GM20431 (cell line): ENCODE results near the gene PTPRN2.
"Not testable (repeated sequence)": the region's sequence is repeated elsewhere in the genome, so short reads cannot be mapped to it uniquely, and the experiment has no call there.

Source experiments
- in situ Hi-C: fragments of 300-500 bp; cut with MseI, MboI; formaldehyde crosslinking; loops from one replicate; pipeline ENCODE4 v1.15.0; 2020; ENCODE audit warnings: low sequenced_read_pairs; ENCODE audit not compliant: unreplicated experiment

Gene PTPRN2

GRCh38 chr7:157701395-157702180 is 886.0 kb downstream of the PTPRN2 start:
- in situ Hi-C loops, result not testable (repeated sequence)

GRCh38 chr7:157700231-157701005 is 887.2 kb downstream of the PTPRN2 start:
- in situ Hi-C loops, result no loop called here

GRCh38 chr7:157699357-157700013 is 888.1 kb downstream of the PTPRN2 start:
- in situ Hi-C loops, result loop anchor here (25.0 kb wide), 1 partner anchor 262 kb away; no protein-coding TSS in a partner anchor

GRCh38 chr7:157697287-157697686 is 890.3 kb downstream of the PTPRN2 start:
- in situ Hi-C loops, result loop anchor here (25.0 kb wide), 1 partner anchor 260 kb away; no protein-coding TSS in a partner anchor

GRCh38 chr7:157695609-157696008 is 892.0 kb downstream of the PTPRN2 start:
- in situ Hi-C loops, result loop anchor here (25.0 kb wide), 1 partner anchor 258 kb away; no protein-coding TSS in a partner anchor

- in situ Hi-C loops, result loop anchor here (25.0 kb wide), 1 partner anchor 257 kb away; no protein-coding TSS in a partner anchor
These were observed 893.3 kb downstream of the PTPRN2 start for GRCh38 chr7:157694376-157694665.

GRCh38 chr7:157693521-157694375 is 893.9 kb downstream of the PTPRN2 start:
- in situ Hi-C loops, result loop anchor here (25.0 kb wide), 1 partner anchor 256 kb away; no protein-coding TSS in a partner anchor

GRCh38 chr7:157693071-157693520 is 894.5 kb downstream of the PTPRN2 start:
- in situ Hi-C loops, result loop anchor here (25.0 kb wide), 1 partner anchor 256 kb away; no protein-coding TSS in a partner anchor

- in situ Hi-C loops, result loop anchor here (25.0 kb wide), 1 partner anchor 255 kb away; no protein-coding TSS in a partner anchor
These were observed 895.1 kb downstream of the PTPRN2 start for GRCh38 chr7:157692460-157693011.

GRCh38 chr7:157691586-157692459 is 895.8 kb downstream of the PTPRN2 start:
- in situ Hi-C loops, result loop anchor here (25.0 kb wide), 1 partner anchor 255 kb away; no protein-coding TSS in a partner anchor

GRCh38 chr7:157690833-157691585 is 896.6 kb downstream of the PTPRN2 start:
- in situ Hi-C loops, result loop anchor here (25.0 kb wide), 1 partner anchor 254 kb away; no protein-coding TSS in a partner anchor

GRCh38 chr7:157690058-157690832 is 897.4 kb downstream of the PTPRN2 start:
- in situ Hi-C loops, result loop anchor here (25.0 kb wide), 1 partner anchor 253 kb away; no protein-coding TSS in a partner anchor

- in situ Hi-C loops, result loop anchor here (25.0 kb wide), 1 partner anchor 252 kb away; no protein-coding TSS in a partner anchor
These were observed 898.2 kb downstream of the PTPRN2 start for GRCh38 chr7:157689269-157690057.

GRCh38 chr7:157688533-157689268 is 898.9 kb downstream of the PTPRN2 start:
- in situ Hi-C loops, result loop anchor here (25.0 kb wide), 1 partner anchor 251 kb away; no protein-coding TSS in a partner anchor
